Measurements from ENCODE around the gene CCDC12.

The CCDC12 gene

DNA sequence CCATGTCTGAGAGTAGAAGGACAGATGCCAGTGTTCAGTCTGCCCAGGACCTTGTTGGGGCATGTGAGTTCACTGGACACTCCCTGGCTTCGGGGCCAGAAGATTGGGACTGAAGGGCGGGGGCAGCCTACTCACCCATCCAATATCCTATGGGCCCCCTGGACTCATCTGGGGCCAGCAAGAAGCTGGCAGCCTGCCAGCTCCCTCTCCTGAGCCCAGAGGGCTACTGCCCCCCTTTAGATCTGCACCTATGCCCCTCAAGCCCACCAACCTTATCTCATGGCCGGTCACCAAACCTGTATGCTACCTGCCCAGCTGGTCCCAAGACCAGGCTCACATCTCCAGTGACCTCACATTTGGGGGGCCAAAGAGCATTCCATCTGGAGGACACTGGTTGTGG is 90.9 kb downstream of the CCDC12 start:
- no peak for DNase-seq

DNA sequence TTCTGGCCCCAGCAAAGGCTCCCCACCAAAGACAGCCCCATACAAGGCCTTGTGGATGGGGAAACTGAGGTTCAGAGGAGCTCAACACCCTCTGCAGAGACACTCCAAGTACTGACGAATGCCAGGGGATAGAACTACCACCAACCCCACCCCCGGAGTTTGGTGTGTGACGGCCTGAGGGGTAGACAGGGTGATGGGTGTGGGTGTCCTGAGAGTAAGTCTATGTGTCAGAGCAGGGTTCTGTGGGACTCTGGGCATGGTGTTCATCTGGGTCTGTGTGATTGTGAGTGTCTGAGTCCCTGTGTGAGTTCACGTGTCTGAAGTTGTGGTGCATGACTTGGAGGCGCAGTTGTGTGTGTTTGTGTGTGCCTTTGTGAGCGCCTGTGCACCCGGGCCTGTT is 91.6 kb downstream of the CCDC12 start:
- DNase-seq = no peak

DNA sequence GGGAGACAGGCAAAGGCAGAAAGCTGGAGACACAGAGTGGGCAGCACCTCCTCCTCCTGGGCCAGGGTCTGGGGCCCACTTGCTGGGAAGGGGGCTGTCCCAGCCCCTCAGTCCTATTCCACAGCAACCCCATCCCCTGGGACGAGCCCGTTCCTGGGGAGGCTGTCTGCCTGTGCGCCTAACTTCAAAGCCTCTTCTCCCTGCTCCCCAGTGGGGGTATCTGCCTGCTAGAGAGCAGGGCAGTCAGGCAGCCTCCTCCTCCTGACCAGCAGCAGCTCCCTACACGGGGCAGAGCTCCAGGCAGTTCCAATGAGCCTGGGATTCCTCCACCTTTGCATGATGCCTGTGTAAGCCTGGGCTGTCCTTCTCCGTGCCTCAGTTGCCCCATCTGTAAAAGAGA is 92.1 kb downstream of the CCDC12 start:
- DNase-seq = no peak

DNA sequence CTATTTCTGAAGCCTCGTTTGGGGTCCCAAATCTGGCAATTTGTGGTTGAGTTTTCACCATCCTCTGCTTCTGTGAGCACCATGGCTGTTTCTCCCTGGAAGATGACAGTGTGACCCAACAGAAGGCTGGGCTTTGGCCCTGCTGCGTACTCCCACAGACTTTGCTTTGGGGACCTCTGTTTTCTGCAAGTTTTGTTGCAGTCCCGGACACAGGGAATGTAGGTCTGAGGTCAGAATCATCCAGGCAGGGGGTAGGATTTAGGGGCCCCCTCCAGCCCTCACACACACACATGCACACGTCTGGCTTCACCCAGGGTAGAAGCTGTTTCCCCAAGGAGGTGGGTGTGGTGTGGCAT is 92.7 kb downstream of the CCDC12 start:
- no peak for DNase-seq

DNA sequence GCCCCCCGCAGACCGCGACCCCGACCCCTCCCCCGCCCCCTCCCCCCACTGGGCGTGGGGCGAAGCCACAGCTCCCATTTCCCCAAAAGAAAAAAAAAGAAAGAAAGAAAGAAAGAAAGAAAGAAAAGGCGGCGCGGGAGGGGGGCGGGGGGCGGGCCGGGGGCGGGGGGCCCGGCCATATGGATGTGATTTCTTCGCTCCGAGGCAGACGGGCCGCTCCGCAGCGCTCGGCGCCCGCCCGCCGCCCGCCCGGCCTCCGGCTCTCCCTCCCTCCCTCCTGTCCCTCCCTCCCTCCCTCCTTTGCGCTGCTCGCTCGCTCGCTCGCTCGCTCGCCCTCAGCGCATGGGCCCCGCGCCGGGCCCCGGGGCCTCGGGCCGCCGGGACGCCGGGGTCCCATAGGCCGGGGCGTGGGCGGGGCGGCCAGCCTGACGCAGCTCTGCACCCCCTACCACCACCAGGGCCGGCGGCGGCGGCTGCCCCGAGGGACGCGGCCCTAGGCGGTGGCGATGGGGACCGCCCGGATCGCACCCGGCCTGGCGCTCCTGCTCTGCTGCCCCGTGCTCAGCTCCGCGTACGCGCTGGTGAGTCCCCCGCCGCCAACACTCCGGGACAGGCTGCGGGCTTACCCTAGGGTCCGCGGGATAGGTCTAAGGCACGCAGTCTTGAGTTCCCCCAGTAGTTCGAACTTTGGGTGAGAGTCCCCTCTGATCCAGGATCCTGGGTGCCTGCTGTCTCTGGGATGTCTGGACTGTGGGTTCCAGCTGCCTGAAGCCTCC is 93.3 kb downstream of the CCDC12 start:
- no peak for DNase-seq

DNA sequence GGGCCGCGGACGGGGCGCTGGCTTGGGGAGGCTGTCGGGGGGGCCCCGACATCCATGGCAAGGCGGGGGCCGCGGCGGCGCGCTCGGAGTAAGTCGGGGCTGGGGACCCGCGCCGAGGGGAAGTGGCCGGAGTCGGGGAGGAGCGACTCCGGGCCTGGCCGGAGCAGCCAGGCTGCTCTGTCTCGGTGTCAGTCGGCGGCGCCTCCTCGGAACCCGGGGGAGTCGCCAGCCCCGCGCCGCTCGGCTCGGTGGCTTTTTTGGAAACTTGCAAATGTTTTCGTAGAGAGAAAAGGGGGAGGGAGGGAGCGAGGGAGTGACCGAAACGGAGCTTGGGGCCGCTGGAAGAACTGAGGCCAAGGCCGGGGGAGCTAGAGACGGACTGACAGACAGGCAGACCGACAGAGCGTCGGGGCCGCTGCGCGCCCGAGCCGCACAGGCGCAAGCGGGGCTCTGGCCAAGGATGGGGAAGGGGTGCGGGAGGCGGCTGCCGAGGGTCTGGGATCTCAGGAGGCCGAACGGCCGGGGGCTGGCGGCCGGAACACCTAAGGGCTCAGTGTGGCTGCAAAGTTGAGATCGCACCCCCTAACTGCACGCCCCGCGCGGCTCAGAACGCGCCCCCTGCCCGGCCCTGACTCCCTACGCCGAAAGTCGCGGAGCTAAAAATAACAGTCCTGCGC is 94.0 kb downstream of the CCDC12 start:
- no peak for DNase-seq

DNA sequence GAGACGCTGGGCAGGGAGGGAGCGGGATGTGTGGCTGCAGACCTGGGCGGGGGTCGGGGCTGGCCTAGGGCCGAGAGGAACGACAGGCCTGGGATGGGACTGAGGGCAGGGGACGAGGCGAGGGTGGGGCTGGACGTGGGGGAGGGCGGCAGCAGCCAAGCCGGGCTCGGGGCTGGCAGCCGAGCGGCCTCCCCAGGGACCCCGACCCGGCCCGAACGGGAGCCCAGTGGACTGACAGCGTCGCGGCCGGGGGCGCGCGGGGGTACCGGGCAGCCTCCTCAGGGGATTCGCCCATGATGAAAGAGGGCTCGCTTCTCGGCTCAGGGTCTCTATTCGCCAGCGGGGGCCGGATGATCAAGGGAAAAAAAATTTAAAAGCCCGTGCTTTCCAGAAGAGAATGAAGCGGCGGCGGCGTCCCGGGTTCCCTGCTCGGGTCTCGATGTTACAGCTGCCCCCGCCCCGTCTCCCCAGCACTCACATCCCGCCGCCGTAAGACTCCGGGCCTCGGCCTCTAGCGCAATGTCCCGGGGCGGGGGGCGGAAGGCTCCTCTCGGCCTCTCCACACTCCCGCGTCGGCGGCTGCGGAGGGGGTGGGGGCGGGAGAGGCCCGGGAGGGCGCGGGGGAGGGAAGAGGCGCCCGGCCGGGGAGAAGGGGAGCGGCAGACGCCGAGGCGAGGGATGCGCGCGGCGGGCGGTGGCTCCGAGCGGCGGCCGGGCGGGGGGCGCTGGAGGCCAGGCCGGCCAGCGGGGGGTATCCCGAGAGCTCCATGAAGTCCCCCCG is 94.8 kb downstream of the CCDC12 start:
- DNase-seq = no peak

DNA sequence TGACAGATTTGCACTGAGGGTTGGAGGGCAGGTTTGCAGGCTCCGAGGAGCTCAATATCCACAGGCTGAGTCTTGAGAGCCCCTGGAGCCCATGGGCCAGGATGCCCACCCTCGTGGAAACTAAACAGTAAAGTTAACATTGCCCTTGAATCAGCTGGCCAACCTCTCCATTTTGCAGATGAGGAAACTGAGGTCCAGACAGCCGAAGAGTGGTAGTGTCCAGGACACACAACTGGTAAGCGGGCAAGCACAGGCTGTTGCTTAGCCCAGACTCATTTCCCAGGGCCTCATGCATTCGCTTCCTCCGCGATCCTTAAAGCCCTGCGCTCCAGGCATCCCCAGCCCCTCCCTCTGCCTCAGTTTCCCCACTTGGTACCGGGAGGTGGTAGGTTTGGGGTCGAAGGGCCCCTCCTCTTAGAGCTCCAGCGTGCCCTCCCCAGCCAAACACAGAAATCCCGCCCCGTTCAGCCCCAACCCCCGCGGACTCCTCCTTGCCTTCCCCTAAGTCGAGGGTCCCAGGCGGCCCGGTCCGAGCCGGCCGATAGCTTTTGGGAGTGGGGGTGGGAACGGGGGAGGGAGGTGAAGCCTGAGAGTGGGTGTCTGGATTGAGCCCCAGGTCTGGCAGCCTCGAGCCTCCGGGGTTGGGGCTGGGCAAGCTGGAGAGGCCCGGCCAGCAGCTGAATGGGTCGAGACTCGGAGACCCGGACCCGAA is 95.5 kb downstream of the CCDC12 start:
- no peak for DNase-seq

DNA sequence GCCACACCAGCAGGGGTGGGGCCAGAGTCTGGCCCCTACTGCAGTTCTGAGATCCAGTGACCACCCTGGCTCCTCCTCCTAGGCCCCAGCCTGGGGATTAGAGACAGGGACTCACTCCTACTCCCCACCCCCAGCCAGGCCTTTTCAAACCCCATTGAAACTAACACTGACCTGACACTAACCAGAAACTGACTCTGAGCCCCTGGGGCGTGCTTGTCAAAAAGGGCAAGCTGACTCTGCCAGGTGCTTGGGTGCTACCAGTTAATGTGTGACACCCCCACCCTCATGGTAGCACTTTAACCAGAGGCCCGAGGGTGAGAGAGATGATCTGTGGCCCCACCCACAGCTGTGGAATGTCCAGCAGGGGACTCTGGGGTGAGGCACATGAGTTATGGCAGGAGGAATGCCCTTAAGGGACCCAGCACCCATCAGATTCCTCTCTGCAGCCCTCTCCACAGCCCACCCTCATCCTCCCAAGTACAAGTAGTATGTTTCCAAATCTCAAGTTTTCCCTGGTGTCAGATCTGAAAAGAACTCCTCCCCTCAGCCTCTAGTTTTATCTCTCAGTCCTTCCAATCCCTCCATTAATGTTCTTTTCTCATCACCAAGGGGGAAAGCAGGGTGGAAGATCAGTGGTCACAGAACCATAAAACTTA is 97.6 kb downstream of the CCDC12 start:
- DNase-seq = no peak

DNA sequence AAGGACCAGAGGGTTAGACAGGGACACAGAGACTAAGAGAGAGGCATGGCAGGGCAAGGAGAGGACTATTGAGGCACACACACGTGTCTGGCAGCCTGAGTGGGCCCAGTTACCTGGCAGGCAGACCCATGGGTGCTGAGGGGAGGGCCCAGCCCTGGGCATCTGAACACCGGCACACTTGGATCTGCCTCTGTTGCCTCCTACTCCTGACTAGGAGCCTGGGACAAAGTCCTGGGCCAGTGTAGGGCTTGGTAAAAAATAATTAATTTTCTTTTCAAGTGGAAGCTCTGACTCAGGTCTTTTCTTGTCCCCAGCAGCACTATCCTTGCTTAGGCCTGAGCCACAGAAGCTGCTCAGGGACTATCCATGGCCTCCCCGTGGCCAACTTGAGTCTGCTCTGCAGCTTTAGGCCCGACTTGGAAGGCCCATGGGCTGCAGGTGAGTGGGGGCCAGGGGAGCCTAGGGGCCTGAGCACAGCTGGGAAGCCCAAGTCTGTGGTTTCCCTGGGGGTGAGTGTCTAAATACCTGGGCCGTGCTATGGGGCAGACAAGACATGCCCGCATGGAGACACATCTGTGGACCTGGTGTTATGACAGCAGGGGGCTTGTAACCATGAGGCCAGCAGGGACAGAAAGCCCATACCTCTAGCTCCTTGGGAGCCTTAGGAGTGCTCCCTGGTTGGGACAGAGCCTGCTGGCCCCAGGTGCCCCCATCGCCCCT is 99.0 kb downstream of the CCDC12 start, which contains the start of gene PTH1R:
Gene PTH1R (plus strand): TSS at position 316 of the 720 bp plus-strand sequence. CDS start 5,839 bp downstream, outside the sequence.
- DNase-seq = no peak

DNA sequence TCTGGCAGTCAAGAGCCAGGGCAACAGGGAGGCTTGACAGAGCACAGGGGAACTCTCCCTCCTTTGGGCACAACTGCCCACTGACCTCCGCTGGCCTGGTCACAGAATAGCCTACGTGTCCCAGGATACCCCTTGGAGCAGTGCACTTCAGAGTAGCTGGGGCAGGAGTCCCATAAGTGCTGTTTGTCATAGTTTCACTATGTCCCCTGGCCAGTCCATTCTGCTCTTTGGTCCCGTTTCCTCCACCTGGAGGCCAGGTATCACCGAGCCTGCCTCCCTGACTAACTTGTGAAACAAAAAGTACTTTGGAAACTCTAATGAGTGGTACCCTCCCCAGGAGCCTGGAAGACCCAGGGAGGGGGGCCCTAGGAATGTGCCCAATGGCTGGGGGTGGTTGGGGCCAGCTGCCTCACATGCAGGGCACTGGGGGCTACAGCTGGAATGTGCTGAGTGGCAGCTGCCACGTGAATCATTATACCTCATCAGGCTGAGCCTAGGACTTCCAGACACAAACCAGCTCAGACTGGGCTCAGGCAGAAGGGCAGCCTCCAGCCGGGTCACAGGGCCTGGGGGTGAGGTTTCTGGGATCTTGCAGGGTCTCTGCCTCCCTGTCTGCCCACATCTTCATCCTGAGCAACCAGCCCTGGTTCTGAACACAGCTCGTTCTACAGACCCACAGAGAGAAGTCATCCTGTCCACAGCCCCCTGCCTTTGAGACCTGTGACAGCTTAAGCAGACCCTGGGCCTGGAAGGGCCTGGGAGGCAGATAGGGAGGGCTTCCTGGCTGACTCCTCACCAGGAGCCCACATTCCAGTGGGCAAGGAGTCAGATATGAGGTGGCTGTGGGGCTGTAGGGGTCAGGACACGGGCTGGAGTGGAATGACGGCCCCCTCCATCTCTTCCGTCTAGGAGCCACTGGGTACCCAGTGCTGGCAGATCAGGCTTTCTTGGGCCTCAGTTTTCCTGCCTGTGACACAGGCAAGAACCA is 99.9 kb downstream of the CCDC12 start:
- no peak for DNase-seq

DNA sequence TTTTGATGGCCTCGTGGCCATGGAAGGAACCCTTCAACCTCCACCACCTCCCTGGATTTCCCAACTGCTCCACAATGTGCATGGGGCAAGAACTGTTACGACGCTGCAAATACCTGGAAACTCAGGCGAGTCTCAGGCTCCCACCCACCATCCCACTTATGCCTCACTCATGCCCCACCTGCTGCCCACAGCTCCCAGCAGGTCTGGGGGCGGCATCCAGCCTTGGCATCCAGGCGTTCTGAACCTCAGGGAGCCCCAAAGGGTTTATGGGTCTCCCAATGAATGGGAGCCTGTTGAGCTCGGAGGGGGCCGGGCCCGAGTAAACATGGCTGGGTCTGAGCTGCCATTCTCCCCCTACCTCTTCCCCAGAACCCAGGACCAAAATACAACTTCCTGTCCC is 101.0 kb downstream of the CCDC12 start:
- DNase-seq = no peak

DNA sequence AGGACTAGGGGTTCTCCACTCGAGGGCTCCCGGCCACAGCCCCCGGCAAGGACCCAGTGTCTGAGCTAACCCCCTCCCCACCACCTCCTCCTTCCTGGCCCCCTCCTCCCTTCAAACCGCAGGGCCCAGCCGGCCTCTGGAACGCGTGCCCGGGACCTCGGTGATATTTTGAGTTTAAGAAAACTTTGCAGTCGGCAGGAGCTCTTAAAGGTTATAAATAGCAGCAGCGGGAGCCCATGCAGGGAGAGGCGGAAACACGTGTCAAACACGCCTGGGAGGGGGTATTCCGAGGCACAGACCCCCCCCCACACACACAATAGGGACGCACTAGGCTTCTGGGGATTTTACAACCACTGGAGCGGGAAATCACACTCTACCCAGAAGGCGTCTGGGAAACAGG is 102.1 kb downstream of the CCDC12 start:
- DNase-seq = no peak

DNA sequence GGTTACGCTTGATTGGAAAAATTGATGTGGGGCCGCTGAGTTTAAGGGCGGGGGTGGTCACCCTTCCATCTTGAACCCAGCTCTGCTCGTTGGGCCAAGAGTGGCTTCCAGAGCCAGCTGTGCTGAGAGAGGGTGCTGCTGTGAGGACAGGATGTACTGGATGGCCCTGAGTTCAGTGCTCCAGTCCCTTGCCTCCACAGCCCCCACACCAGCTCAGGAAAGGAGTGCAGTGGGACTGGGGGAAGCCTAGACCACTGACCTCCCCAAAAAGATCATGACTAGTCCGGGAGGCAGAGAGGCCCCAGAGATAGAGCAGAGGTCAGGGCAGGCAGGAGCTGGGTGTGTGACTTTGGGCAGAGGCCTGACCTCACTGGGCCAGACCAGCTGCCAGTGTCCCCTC is 103.0 kb downstream of the CCDC12 start:
- DNase-seq = no peak
